H1 (cell line): ENCODE results near the gene ZNF581.

Source experiments
- CREB1 ChIP-seq: IDR thresholded peaks from 2 replicates; pipeline ENCODE4 v1.6.1; 2012; ENCODE audit warnings: inconsistent platforms
- GABPA ChIP-seq: IDR thresholded peaks from 2 replicates; pipeline ENCODE4 v1.6.1; 2011; ENCODE audit warnings: mild to moderate bottlenecking, low read length, moderate library complexity, borderline replicate concordance; ENCODE audit not compliant: insufficient read depth
- POLR2A ChIP-seq, 2 experiments: IDR thresholded peaks; 1 replicate in 1 of 2; 2 replicates in 1 of 2; pipeline ENCODE4 v1.6.1; 2011; ENCODE audit warnings: low read depth in 2 of 2, low read length in 2 of 2, mild to moderate bottlenecking in 2 of 2; ENCODE audit errors: control extremely low read depth in 1 of 2
- SIN3A ChIP-seq, 2 experiments: IDR thresholded peaks in 1 of 2; conservative IDR thresholded peaks in 1 of 2; 2 replicates each; pipeline ENCODE4 v1.6.1; 2011 to 2012; ENCODE audit warnings: low read length in 2 of 2, improper control_type of control experiment in 1 of 2, low read depth in 1 of 2, mild to moderate bottlenecking in 1 of 2
- SRF ChIP-seq: IDR thresholded peaks from 2 replicates; pipeline ENCODE4 v1.6.1; 2011; ENCODE audit warnings: mild to moderate bottlenecking, low read depth, low read length, moderate library complexity
- TAF1 ChIP-seq: IDR thresholded peaks from 2 replicates; pipeline ENCODE4 v1.6.1; 2011; ENCODE audit warnings: mild to moderate bottlenecking, low read depth, low read length
- TF ChIP-seq, protein P1 (sequence below), 3 experiments: IDR thresholded peaks; 1 replicate in 2 of 3; 2 replicates in 1 of 3; pipeline versions ENCODE4 v1.5.1 to v1.6.1; 2011; ENCODE audit warnings: low read length in 3 of 3, mild to moderate bottlenecking in 3 of 3, inconsistent platforms in 2 of 3, low read depth in 1 of 3, moderate library complexity in 1 of 3; ENCODE audit not compliant: insufficient read depth in 1 of 3; ENCODE audit errors: control extremely low read depth in 1 of 3
- TF ChIP-seq, protein P2 (sequence below): IDR thresholded peaks from 2 replicates; pipeline ENCODE4 v1.6.1; 2011; ENCODE audit warnings: low read depth, mild to moderate bottlenecking, low read length; ENCODE audit not compliant: insufficient read depth

DNA sequence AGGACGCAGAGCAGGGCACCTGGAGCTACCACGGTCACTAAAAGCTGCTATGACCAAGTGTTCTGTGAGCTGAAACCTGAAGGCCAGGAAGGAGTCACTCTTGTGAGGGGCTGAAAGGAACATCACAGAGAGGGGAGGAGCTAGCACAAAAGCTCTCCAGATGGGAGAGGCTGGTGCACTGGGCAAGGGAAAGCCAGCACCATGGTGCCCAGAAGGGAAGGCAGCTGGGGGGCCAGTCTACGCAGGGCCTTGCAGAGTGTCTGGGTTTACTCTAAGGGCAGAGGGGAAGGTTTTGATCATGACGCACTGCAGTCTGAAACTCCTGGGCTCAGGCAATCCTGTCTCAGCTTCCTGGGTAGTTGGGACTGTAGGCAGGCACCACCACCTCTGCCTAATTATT lies 6.7 kb upstream of the ZNF581 start:
- TF ChIP-seq, protein P1, sequence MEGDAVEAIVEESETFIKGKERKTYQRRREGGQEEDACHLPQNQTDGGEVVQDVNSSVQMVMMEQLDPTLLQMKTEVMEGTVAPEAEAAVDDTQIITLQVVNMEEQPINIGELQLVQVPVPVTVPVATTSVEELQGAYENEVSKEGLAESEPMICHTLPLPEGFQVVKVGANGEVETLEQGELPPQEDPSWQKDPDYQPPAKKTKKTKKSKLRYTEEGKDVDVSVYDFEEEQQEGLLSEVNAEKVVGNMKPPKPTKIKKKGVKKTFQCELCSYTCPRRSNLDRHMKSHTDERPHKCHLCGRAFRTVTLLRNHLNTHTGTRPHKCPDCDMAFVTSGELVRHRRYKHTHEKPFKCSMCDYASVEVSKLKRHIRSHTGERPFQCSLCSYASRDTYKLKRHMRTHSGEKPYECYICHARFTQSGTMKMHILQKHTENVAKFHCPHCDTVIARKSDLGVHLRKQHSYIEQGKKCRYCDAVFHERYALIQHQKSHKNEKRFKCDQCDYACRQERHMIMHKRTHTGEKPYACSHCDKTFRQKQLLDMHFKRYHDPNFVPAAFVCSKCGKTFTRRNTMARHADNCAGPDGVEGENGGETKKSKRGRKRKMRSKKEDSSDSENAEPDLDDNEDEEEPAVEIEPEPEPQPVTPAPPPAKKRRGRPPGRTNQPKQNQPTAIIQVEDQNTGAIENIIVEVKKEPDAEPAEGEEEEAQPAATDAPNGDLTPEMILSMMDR (IDR thresholded peaks at IDR 0.05; ENCODE audit: control extremely low read depth in 1 of 3, insufficient read depth in 1 of 3, low read depth in 1 of 3, low read length in 3 of 3): no peak
- no peak for TF ChIP-seq GABPA
- TF ChIP-seq, protein P2, sequence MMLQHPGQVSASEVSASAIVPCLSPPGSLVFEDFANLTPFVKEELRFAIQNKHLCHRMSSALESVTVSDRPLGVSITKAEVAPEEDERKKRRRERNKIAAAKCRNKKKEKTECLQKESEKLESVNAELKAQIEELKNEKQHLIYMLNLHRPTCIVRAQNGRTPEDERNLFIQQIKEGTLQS: no peak
- TF ChIP-seq POLR2A (IDR thresholded peaks at IDR 0.05; ENCODE audit: control extremely low read depth in 1 of 2, low read depth in 2 of 2, low read length in 2 of 2): no peak
- no peak for TF ChIP-seq SRF
- TF ChIP-seq CREB1: no peak
- no peak for TF ChIP-seq TAF1
- no peak for TF ChIP-seq SIN3A (conservative IDR thresholded peaks at IDR 0.05 in 1 of 2, IDR thresholded peaks at IDR 0.05 in 1 of 2; ENCODE audit: low read depth in 1 of 2, low read length in 2 of 2)
